Suprapubic skin (tissue), 4 donors: Measurements from ENCODE around the gene SPACA6. TPM values are rescaled to one million over a fixed set of nuclear protein-coding genes. Genes with fewer than 3 reads are reported as not detected.

ENCODE experiments used
- DNase-seq, 2 donors: peaks; one replicate each; pipeline ENCODE4 v3.0.0-alpha.2; 2019; ENCODE audit warnings: low spot score in 2 of 2
- H3K27ac ChIP-seq: fragments of 200-600 bp; sonication (generic); one replicate; pipeline ENCODE4 v1.5.1; 2019
- H3K27me3 ChIP-seq: fragments of 200-600 bp; sonication (generic); one replicate; pipeline ENCODE4 v1.5.1; 2019
- H3K36me3 ChIP-seq: fragments of 200-600 bp; sonication (generic); one replicate; pipeline ENCODE4 v1.5.1; 2019
- H3K4me1 ChIP-seq: fragments of 200-600 bp; sonication (generic); one replicate; pipeline ENCODE4 v1.5.1; 2019
- H3K4me3 ChIP-seq: fragments of 200-600 bp; sonication (generic); one replicate; pipeline ENCODE4 v1.5.1; 2019; ENCODE audit warnings: mild to moderate bottlenecking
- H3K9me3 ChIP-seq: fragments of 200-600 bp; sonication (generic); one replicate; pipeline ENCODE4 v1.5.1; 2019
- EP300 ChIP-seq: sonication (generic); formaldehyde crosslinking; IDR thresholded peaks from one replicate; pipeline ENCODE4 v1.6.1; 2017; ENCODE audit warnings: antibody characterized with exemption
- POLR2A ChIP-seq, 2 donors: fragments of 450-650 bp; IDR thresholded peaks; one replicate each; pipeline ENCODE4 v1.6.1; 2017; ENCODE audit warnings: antibody characterized with exemption in 2 of 2, mild to moderate bottlenecking in 2 of 2, moderate library complexity in 2 of 2
- POLR2AphosphoS5 ChIP-seq, 3 donors: sonication (generic); formaldehyde crosslinking; IDR thresholded peaks; one replicate each; pipeline ENCODE4 v1.6.1; 2017; ENCODE audit warnings: antibody characterized with exemption in 3 of 3
- WGBS: methylation state at CpG from one replicate; pipeline ENCODE4 v1.1.5; 2018; 5-methylcytosine and 5-hydroxymethylcytosine counted together
- total RNA-seq, 4 donors: library from RNA; depleted of rRNA; stranded (reverse); fragments of >200 nt; gene quantifications; one replicate each; pipeline ENCODE4 v1.1.0, GENCODE V29; 2016
- TF ChIP-seq, protein P1 (sequence below), 2 donors: fragments of 200-600 bp in 1 of 2; fragments of 450-650 bp in 1 of 2; sonication (generic) in 1 of 2; IDR thresholded peaks; one replicate each; pipeline ENCODE4 v1.5.1; 2016 to 2019; ENCODE audit warnings: antibody characterized with exemption in 2 of 2, mild to moderate bottlenecking in 1 of 2, moderate library complexity in 1 of 2

SPACA6 gene
- total RNA-seq, 4 donors from 2014 or later, result 3.1 to 23.2 (median 7.8) TPM

- H3K27me3 ChIP-seq, result peaks cover 57% of the 10 kb centered on the region
- DNase-seq, result peak in 1 of 2 donors; percentile 88
Measured at GRCh38 chr19:51724543-51724942, 31.4 kb downstream of the SPACA6 start.

DNA sequence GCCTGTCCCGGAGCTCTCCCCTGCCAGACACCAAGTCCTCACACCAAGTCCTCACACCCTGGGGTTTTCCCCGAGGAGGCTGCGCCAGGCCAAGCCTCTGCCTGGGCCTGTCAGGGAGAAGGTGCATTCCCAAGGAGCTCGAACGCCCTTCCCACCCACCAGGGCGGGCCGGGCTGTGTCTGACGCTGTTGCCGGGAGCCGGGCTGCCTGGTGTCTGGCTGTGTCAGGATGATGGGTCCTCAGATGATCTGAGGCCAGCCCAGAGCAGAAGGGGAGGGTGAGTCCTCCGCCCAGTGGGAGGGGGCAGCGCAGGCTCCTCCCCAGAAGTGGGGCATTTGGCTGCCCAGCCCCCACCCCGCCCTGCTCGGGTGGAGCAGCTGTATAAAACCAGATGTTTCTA is 32.9 kb downstream of the SPACA6 start:
- 17% methylated on average over 14 of the region's 14 CpGs for WGBS
- peak overlapping the region; percentile 30 for H3K27ac ChIP-seq
- DNase-seq, result peak; percentile 87 to 90

More at GRCh38 chr19:51724543-51724942, 31.4 kb downstream of the SPACA6 start:
- H3K27ac ChIP-seq, result peak overlapping the region; percentile 30
- 28% methylated on average over 15 of the region's 15 CpGs for WGBS
- no peak overlapping the region for H3K4me3 ChIP-seq
- H3K36me3 ChIP-seq, result no peaks in the 10 kb centered on the region
- H3K4me1 ChIP-seq, result peaks cover 50% of the 10 kb centered on the region
- TF ChIP-seq, protein P1, sequence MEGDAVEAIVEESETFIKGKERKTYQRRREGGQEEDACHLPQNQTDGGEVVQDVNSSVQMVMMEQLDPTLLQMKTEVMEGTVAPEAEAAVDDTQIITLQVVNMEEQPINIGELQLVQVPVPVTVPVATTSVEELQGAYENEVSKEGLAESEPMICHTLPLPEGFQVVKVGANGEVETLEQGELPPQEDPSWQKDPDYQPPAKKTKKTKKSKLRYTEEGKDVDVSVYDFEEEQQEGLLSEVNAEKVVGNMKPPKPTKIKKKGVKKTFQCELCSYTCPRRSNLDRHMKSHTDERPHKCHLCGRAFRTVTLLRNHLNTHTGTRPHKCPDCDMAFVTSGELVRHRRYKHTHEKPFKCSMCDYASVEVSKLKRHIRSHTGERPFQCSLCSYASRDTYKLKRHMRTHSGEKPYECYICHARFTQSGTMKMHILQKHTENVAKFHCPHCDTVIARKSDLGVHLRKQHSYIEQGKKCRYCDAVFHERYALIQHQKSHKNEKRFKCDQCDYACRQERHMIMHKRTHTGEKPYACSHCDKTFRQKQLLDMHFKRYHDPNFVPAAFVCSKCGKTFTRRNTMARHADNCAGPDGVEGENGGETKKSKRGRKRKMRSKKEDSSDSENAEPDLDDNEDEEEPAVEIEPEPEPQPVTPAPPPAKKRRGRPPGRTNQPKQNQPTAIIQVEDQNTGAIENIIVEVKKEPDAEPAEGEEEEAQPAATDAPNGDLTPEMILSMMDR (IDR thresholded peaks at IDR 0.05), result no peak
- TF ChIP-seq POLR2A (IDR thresholded peaks at IDR 0.05), result no peak
- no peak for TF ChIP-seq EP300
- no peak for TF ChIP-seq POLR2AphosphoS5 (IDR thresholded peaks at IDR 0.05)
- H3K9me3 ChIP-seq, result no peaks in the 10 kb centered on the region

DNA sequence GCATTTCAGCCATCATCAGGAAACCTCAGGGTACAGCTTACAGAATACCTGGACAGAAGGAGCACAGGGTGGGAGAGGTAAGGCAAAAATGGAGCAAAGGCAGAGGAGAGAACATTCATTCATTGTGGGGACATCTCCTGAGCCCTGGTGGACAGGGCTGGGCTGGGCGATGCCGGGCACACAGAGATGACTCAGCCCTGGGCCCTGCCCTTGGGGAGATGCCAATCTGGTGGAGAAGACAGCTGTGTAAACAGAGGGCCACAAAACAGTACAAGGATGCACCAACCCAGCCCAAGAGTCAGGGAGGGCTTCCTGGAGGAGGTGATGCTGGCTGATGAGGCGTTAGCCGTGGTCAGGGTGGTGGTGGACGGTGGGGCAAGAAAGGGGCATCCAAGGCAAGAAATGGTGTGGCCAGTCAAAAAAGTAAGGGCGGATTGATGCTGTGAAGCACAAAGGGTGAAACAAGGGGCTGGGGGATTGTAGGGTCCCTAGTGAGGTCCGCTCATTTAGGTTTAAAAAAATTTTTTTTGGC is 34.3 kb downstream of the SPACA6 start:
- no peak for DNase-seq
- WGBS, result 69% methylated on average over 7 of the region's 7 CpGs
- Histone ChIP-seq H3K27ac (peak overlapping the region; percentile 30), H3K9me3 (no peaks in the 10 kb centered on the region), H3K4me3 (no peak overlapping the region), H3K4me1 (peaks cover 41% of the 10 kb centered on the region), H3K36me3 (no peaks in the 10 kb centered on the region), H3K27me3 (peaks cover 43% of the 10 kb centered on the region)
- no peak for TF ChIP-seq EP300
- TF ChIP-seq, protein P1 (IDR thresholded peaks at IDR 0.05), result no peak
- no peak for TF ChIP-seq POLR2AphosphoS5 (IDR thresholded peaks at IDR 0.05)
- no peak for TF ChIP-seq POLR2A (IDR thresholded peaks at IDR 0.05)

More for the DNA sequence above, 32.9 kb downstream of the SPACA6 start:
- no peak for TF ChIP-seq EP300
- TF ChIP-seq POLR2AphosphoS5 (IDR thresholded peaks at IDR 0.05), result peak in 1 of 3 donors; percentile 25
- no peaks in the 10 kb centered on the region for H3K9me3 ChIP-seq
- H3K4me3 ChIP-seq, result no peak overlapping the region
- peaks cover 43% of the 10 kb centered on the region for H3K4me1 ChIP-seq
- H3K27me3 ChIP-seq, result peaks cover 53% of the 10 kb centered on the region
- H3K36me3 ChIP-seq, result no peaks in the 10 kb centered on the region

- no peak for DNase-seq
- WGBS, result 46% methylated on average over 2 of the region's 2 CpGs
- H3K9me3 ChIP-seq, result no peaks in the 10 kb centered on the region
- TF ChIP-seq, protein P1 (IDR thresholded peaks at IDR 0.05), result no peak
- TF ChIP-seq POLR2A (IDR thresholded peaks at IDR 0.05) (no peak), POLR2AphosphoS5 (IDR thresholded peaks at IDR 0.05) (no peak), EP300 (no peak)
- H3K27me3 ChIP-seq, result peaks cover 26% of the 10 kb centered on the region
- H3K27ac ChIP-seq, result no peak overlapping the region
- H3K4me3 ChIP-seq, result no peak overlapping the region
- no peaks in the 10 kb centered on the region for H3K36me3 ChIP-seq
- H3K4me1 ChIP-seq, result peaks cover 28% of the 10 kb centered on the region
Measured at GRCh38 chr19:51729781-51730180, 36.7 kb downstream of the SPACA6 start.

DNA sequence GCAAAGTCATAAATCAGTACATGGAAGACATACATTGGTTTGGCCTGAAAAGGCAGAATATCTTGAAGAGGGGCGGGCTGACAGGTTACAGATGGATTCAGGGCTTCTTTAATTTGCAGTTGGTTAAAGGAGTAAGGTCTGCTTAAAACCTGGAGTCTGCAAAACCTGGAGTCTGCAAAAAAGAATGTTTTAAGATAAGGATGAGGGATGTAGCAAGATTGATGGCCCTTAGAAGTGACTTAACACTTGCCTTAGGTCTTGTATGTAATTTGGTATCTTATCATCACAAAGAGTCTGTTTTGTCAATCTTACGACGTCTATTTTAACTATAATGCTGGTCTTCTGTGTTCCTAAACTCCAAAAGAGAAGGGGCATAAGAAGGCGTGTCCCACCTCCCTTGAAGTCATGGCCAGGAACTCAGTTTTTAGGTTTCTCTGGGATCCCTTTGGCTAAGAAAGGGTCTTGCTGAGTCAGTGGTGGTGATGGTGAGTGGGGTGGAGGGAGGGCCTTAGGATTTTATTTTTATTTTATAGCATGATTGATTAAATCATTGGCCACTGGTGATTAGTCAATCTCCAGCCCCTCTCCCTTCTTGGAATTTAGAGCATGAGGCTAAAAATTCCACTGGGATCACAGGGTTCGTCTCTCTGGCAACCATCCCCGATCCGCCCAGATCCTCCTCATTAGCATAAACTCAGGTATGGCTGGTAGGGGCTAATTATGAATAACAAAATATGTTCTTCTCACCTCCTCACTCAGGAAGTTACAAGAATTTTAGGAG is 40.8 kb downstream of the SPACA6 start:
- 63% methylated on average over 7 of the region's 7 CpGs for WGBS
- H3K9me3 ChIP-seq, result no peaks in the 10 kb centered on the region

More for the DNA sequence above, 40.8 kb downstream of the SPACA6 start:
- DNase-seq, result no peak
- TF ChIP-seq, protein P1 (IDR thresholded peaks at IDR 0.05), result no peak
- TF ChIP-seq EP300, result no peak
- no peak for TF ChIP-seq POLR2AphosphoS5 (IDR thresholded peaks at IDR 0.05)
- TF ChIP-seq POLR2A (IDR thresholded peaks at IDR 0.05), result no peak
- Histone ChIP-seq H3K4me3 (no peak overlapping the region), H3K27ac (no peak overlapping the region), H3K27me3 (peaks cover 15% of the 10 kb centered on the region), H3K36me3 (no peaks in the 10 kb centered on the region), H3K4me1 (no peaks in the 10 kb centered on the region)
